ENCODE measurements around the gene FOXL2NB.

The FOXL2NB gene

DNA sequence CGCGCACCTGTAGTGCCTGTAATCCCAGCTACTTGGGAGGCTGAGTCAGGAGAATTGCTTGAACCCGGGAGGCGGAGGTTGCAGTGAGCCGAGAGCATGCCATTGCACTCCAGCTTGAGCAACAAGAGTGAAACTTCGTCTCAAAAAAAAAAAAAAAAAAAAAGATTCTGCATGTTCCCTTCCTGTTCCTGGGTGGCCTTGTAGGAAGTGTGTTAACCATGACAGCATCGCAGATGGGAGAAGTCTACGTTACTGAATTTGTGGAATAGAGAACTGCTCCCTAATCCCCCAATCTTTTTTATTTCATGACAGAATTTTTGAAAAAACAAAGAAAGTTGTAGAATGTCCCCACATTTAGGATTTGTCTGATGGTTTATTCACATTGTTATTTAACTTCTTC is 45.5 kb upstream of the FOXL2NB start:
- peaks cover 4% of the 10 kb centered on the region for H3K4me1 ChIP-seq (ENCODE audit: control insufficient read depth, insufficient read depth, low read depth, low read length)
- H2BK12ac ChIP-seq (ENCODE audit: low read length in 2 of 2), result no peak overlapping the region
- no peaks in the 10 kb centered on the region for H3K36me3 ChIP-seq (ENCODE audit: control insufficient read depth in 1 of 2, insufficient read depth in 2 of 2, low read depth in 1 of 2, low read length in 2 of 2)
- no peak overlapping the region for H3K4ac ChIP-seq (ENCODE audit: low read depth in 1 of 2, low read length in 2 of 2)
- H3K27me3 ChIP-seq (ENCODE audit: control insufficient read depth in 1 of 2, insufficient read depth in 1 of 2, low read length in 2 of 2), result no peaks in the 10 kb centered on the region
- no peak overlapping the region for H2BK5ac ChIP-seq (ENCODE audit: low read depth, low read length, poor library complexity, severe bottlenecking)
- 67% methylated on average over 6 of the region's 8 CpGs for WGBS
- no peak overlapping the region for H3K18ac ChIP-seq (ENCODE audit: low read depth in 1 of 2, low read length in 2 of 2)
- DNase-seq, result no peak
- H2AFZ ChIP-seq (ENCODE audit: low read depth, low read length), result no peak overlapping the region
- no peak overlapping the region for H3K14ac ChIP-seq (ENCODE audit: low read length in 2 of 2)
- H3K9ac ChIP-seq (ENCODE audit: low read length), result no peak overlapping the region
- no peak overlapping the region for H3K23ac ChIP-seq (ENCODE audit: low read length in 2 of 2)
- H2AK5ac ChIP-seq (ENCODE audit: low read length, severe bottlenecking), result no peak overlapping the region
- no peak overlapping the region for H2BK15ac ChIP-seq (ENCODE audit: low read depth, poor library complexity, severe bottlenecking)
- H2BK120ac ChIP-seq (ENCODE audit: low read depth, low read length), result no peak overlapping the region
- no peaks in the 10 kb centered on the region for H3K79me1 ChIP-seq (replicated peaks; ENCODE audit: low read length, poor library complexity, severe bottlenecking)
- no peak overlapping the region for H3K4me2 ChIP-seq (ENCODE audit: low read length, poor library complexity, severe bottlenecking)
- H3K9me3 ChIP-seq (ENCODE audit: control insufficient read depth, low read length), result no peaks in the 10 kb centered on the region
- no peak overlapping the region for H4K8ac ChIP-seq (ENCODE audit: low read length)
- H3K27ac ChIP-seq (ENCODE audit: low read length, poor library complexity, severe bottlenecking), result no peak overlapping the region
- no peak overlapping the region for H3K4me3 ChIP-seq (ENCODE audit: insufficient read depth in 1 of 2, low read depth in 1 of 2, low read length in 2 of 2)
- H4K91ac ChIP-seq (ENCODE audit: low read length), result no peak overlapping the region

DNA sequence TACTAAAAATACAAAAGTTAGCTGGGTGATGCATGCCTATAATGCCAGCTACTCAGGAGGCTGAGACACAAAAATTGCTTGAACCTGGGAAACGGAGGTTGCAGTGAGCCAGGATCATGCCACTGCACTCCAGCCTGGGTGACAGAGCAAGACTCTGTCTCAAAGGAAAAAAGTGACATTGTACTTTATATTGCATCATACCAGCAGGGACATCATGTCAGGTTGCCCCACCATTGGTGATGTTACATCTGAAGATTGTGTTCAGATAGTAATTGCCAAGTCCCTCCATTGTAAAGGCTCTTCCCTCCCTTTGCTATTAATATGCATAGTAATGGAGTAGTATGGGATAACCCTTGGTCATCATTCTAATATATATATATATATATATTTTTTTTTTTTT is 44.8 kb upstream of the FOXL2NB start:
- WGBS, result 69% methylated on average over 1 of the region's 1 CpG
- Histone ChIP-seq H2AFZ (ENCODE audit: low read depth, low read length) (no peak overlapping the region), H2BK12ac (ENCODE audit: low read length in 2 of 2) (no peak overlapping the region), H3K9me3 (ENCODE audit: control insufficient read depth, low read length) (no peaks in the 10 kb centered on the region), H3K27me3 (ENCODE audit: control insufficient read depth in 1 of 2, insufficient read depth in 1 of 2, low read length in 2 of 2) (no peaks in the 10 kb centered on the region), H3K79me1 (replicated peaks; ENCODE audit: low read length, poor library complexity, severe bottlenecking) (no peaks in the 10 kb centered on the region), H3K4me2 (ENCODE audit: low read length, poor library complexity, severe bottlenecking) (no peak overlapping the region), H3K9ac (ENCODE audit: low read length) (no peak overlapping the region), H2BK15ac (ENCODE audit: low read depth, poor library complexity, severe bottlenecking) (no peak overlapping the region), H4K8ac (ENCODE audit: low read length) (no peak overlapping the region), H3K4me1 (ENCODE audit: control insufficient read depth, insufficient read depth, low read depth, low read length) (peaks cover 4% of the 10 kb centered on the region), H3K14ac (ENCODE audit: low read length in 2 of 2) (no peak overlapping the region), H3K18ac (ENCODE audit: low read depth in 1 of 2, low read length in 2 of 2) (no peak overlapping the region), H2BK120ac (ENCODE audit: low read depth, low read length) (no peak overlapping the region), H3K23ac (ENCODE audit: low read length in 2 of 2) (no peak overlapping the region), H3K36me3 (ENCODE audit: control insufficient read depth in 1 of 2, insufficient read depth in 2 of 2, low read depth in 1 of 2, low read length in 2 of 2) (no peaks in the 10 kb centered on the region), H3K27ac (ENCODE audit: low read length, poor library complexity, severe bottlenecking) (no peak overlapping the region), H4K91ac (ENCODE audit: low read length) (no peak overlapping the region), H3K4me3 (ENCODE audit: insufficient read depth in 1 of 2, low read depth in 1 of 2, low read length in 2 of 2) (no peak overlapping the region), H3K4ac (ENCODE audit: low read depth in 1 of 2, low read length in 2 of 2) (no peak overlapping the region), H2BK5ac (ENCODE audit: low read depth, low read length, poor library complexity, severe bottlenecking) (no peak overlapping the region), H2AK5ac (ENCODE audit: low read length, severe bottlenecking) (no peak overlapping the region)
- DNase-seq, result no peak

DNA sequence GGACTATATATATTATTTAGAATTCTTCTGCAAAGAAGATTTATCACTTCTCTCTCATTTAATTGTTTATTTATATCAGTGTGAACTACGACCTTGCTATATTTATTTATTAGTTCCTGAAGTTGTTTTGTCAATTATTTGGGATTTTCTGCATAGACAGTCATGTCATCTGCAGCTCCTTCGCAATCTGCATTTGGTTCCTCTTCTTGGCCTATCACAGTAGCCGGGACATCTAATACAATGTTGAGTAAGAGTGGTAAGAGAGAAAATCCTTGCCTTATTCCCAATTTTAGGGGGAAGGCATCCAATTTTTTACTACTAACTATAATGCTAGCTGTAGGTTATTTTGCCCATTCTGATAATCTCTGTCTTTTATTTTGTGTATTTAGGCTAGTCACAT is 39.5 kb upstream of the FOXL2NB start:
- H3K4me3 ChIP-seq (ENCODE audit: insufficient read depth in 1 of 2, low read depth in 1 of 2, low read length in 2 of 2), result no peak overlapping the region
- no peak overlapping the region for H4K91ac ChIP-seq (ENCODE audit: low read length)
- no peak overlapping the region for H2BK120ac ChIP-seq (ENCODE audit: low read depth, low read length)
- H3K14ac ChIP-seq (ENCODE audit: low read length in 2 of 2), result no peak overlapping the region
- H3K27me3 ChIP-seq (ENCODE audit: control insufficient read depth in 1 of 2, insufficient read depth in 1 of 2, low read length in 2 of 2), result no peaks in the 10 kb centered on the region
- no peak overlapping the region for H3K4me2 ChIP-seq (ENCODE audit: low read length, poor library complexity, severe bottlenecking)
- no peak overlapping the region for H4K8ac ChIP-seq (ENCODE audit: low read length)
- no peak overlapping the region for H3K18ac ChIP-seq (ENCODE audit: low read depth in 1 of 2, low read length in 2 of 2)
- no peaks in the 10 kb centered on the region for H3K9me3 ChIP-seq (ENCODE audit: control insufficient read depth, low read length)
- H3K9ac ChIP-seq (ENCODE audit: low read length), result no peak overlapping the region
- no peak overlapping the region for H3K4ac ChIP-seq (ENCODE audit: low read depth in 1 of 2, low read length in 2 of 2)
- 89% methylated on average over 1 of the region's 3 CpGs for WGBS
- H2BK5ac ChIP-seq (ENCODE audit: low read depth, low read length, poor library complexity, severe bottlenecking), result no peak overlapping the region
- H2BK12ac ChIP-seq (ENCODE audit: low read length in 2 of 2), result no peak overlapping the region
- H3K79me1 ChIP-seq (replicated peaks; ENCODE audit: low read length, poor library complexity, severe bottlenecking), result no peaks in the 10 kb centered on the region
- DNase-seq, result no peak
- no peak overlapping the region for H2BK15ac ChIP-seq (ENCODE audit: low read depth, poor library complexity, severe bottlenecking)
- H2AK5ac ChIP-seq (ENCODE audit: low read length, severe bottlenecking), result no peak overlapping the region
- no peaks in the 10 kb centered on the region for H3K36me3 ChIP-seq (ENCODE audit: control insufficient read depth in 1 of 2, insufficient read depth in 2 of 2, low read depth in 1 of 2, low read length in 2 of 2)
- no peak overlapping the region for H3K27ac ChIP-seq (ENCODE audit: low read length, poor library complexity, severe bottlenecking)
- H3K23ac ChIP-seq (ENCODE audit: low read length in 2 of 2), result no peak overlapping the region
- H2AFZ ChIP-seq (ENCODE audit: low read depth, low read length), result no peak overlapping the region
- H3K4me1 ChIP-seq (ENCODE audit: control insufficient read depth, insufficient read depth, low read depth, low read length), result no peaks in the 10 kb centered on the region

DNA sequence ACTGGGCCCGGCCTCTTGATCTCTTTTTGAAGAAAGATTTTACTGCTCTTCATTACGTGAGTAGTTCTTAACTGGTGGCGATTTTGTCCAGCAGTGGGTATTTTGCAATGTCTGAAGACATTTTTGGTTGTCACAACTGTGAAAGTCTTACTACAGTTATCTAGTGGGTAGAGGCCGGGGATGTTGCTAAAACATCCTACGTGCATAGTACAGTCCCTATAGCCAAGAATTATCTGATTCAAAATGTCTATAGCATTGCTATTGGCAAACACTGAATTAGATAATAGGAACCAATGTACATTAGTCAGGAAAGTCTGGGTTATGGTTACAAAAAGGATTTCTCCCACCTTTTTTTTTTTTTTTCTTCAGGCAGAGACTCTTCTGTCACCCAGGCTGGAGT is 38.2 kb upstream of the FOXL2NB start:
- Histone ChIP-seq H3K4me2 (ENCODE audit: low read length, poor library complexity, severe bottlenecking) (no peak overlapping the region), H3K14ac (ENCODE audit: low read length in 2 of 2) (no peak overlapping the region), H2BK120ac (ENCODE audit: low read depth, low read length) (no peak overlapping the region), H2AK5ac (ENCODE audit: low read length, severe bottlenecking) (no peak overlapping the region), H4K8ac (ENCODE audit: low read length) (no peak overlapping the region), H3K9me3 (ENCODE audit: control insufficient read depth, low read length) (no peaks in the 10 kb centered on the region), H3K79me1 (replicated peaks; ENCODE audit: low read length, poor library complexity, severe bottlenecking) (no peaks in the 10 kb centered on the region), H3K9ac (ENCODE audit: low read length) (no peak overlapping the region), H3K23ac (ENCODE audit: low read length in 2 of 2) (no peak overlapping the region), H3K27me3 (ENCODE audit: control insufficient read depth in 1 of 2, insufficient read depth in 1 of 2, low read length in 2 of 2) (no peaks in the 10 kb centered on the region), H3K36me3 (ENCODE audit: control insufficient read depth in 1 of 2, insufficient read depth in 2 of 2, low read depth in 1 of 2, low read length in 2 of 2) (no peaks in the 10 kb centered on the region), H2BK5ac (ENCODE audit: low read depth, low read length, poor library complexity, severe bottlenecking) (no peak overlapping the region), H2AFZ (ENCODE audit: low read depth, low read length) (no peak overlapping the region), H2BK12ac (ENCODE audit: low read length in 2 of 2) (no peak overlapping the region), H3K27ac (ENCODE audit: low read length, poor library complexity, severe bottlenecking) (no peak overlapping the region), H3K4me1 (ENCODE audit: control insufficient read depth, insufficient read depth, low read depth, low read length) (no peaks in the 10 kb centered on the region), H3K4me3 (ENCODE audit: insufficient read depth in 1 of 2, low read depth in 1 of 2, low read length in 2 of 2) (no peak overlapping the region), H3K4ac (ENCODE audit: low read depth in 1 of 2, low read length in 2 of 2) (no peak overlapping the region), H2BK15ac (ENCODE audit: low read depth, poor library complexity, severe bottlenecking) (no peak overlapping the region), H3K18ac (ENCODE audit: low read depth in 1 of 2, low read length in 2 of 2) (no peak overlapping the region), H4K91ac (ENCODE audit: low read length) (no peak overlapping the region)
- DNase-seq, result no peak
- 93% methylated on average over 3 of the region's 5 CpGs for WGBS

Data from mesenchymal stem cell (in vitro differentiated cells and primary cell).